ENCODE data around the gene PCDHGA7. TPM values are rescaled to one million over a fixed set of nuclear protein-coding genes. Genes with fewer than 3 reads are reported as not detected.
"Not testable (repeated sequence)": the region's sequence is repeated elsewhere in the genome, so short reads cannot be mapped to it uniquely, and the experiment has no call there.

PCDHGA7 gene
- polyA plus RNA-seq, 1 donor (not counting 4 experiments of a cell fraction or from before 2014, with no cell fraction given), result 0.13 TPM

DNA sequence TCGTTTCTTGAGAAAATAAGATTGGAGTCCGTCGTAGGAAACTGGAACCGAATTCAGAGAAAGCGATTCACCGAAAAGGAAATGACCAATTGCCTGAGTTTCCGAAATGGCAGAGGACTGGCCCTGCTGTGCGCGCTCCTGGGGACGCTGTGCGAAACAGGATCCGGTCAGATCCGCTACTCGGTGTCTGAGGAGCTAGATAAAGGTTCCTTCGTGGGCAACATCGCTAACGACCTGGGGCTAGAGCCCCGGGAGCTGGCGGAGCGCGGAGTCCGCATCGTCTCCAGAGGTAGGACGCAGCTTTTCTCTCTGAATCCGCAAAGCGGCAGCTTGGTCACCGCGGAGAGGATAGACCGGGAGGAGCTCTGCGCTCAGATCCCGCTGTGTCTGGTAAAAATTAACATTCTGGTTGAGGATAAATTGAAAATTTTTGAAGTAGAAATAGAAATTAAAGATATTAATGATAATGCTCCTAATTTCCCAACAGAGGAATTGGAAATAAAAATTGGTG is 38.5 kb upstream of the PCDHGA7 start:
- H3K9me1 ChIP-seq (ENCODE audit: control insufficient read depth, extremely low read depth, insufficient read depth, low read length), result no peaks in the 10 kb centered on the region
- H3K4me2 ChIP-seq (ENCODE audit: control insufficient read depth, extremely low read depth, insufficient read depth, low read depth, low read length), result peak overlapping the region; percentile 14

GRCh38 chr5:141345327-141345726 is 37.2 kb upstream of the PCDHGA7 start:
- Histone ChIP-seq H3K4me2 (ENCODE audit: control insufficient read depth, extremely low read depth, insufficient read depth, low read depth, low read length) (no peak overlapping the region), H3K4me3 (ENCODE audit: control insufficient read depth in 2 of 3, extremely low read depth in 1 of 3, insufficient read depth in 2 of 3, low read depth in 1 of 3, low read length in 3 of 3) (no peak overlapping the region), H3K36me3 (ENCODE audit: control insufficient read depth in 2 of 2, extremely low read depth in 1 of 2, insufficient read depth in 2 of 2, low read length in 2 of 2) (no peaks in the 10 kb centered on the region), H3K9ac (ENCODE audit: control insufficient read depth, extremely low read depth, insufficient read depth, low read length) (no peak overlapping the region), H2AFZ (ENCODE audit: control insufficient read depth, low read length) (no peak overlapping the region), H3K4me1 (ENCODE audit: control insufficient read depth, extremely low read depth, insufficient read depth, low read length) (no peaks in the 10 kb centered on the region), H3K27ac (ENCODE audit: control insufficient read depth, insufficient read depth, low read length) (no peak overlapping the region), H4K20me1 (ENCODE audit: control insufficient read depth, extremely low read depth, insufficient read depth, low read length) (no peaks in the 10 kb centered on the region), H3K79me2 (ENCODE audit: control insufficient read depth, insufficient read depth, low read length) (no peaks in the 10 kb centered on the region), H3K9me3 (ENCODE audit: control insufficient read depth, low read depth, low read length) (peaks cover 10% of the 10 kb centered on the region), H3K9me1 (ENCODE audit: control insufficient read depth, extremely low read depth, insufficient read depth, low read length) (no peaks in the 10 kb centered on the region), H3K27me3 (ENCODE audit: control insufficient read depth, extremely low read depth, insufficient read depth, low read length) (no peaks in the 10 kb centered on the region)
- TF ChIP-seq, protein P1, sequence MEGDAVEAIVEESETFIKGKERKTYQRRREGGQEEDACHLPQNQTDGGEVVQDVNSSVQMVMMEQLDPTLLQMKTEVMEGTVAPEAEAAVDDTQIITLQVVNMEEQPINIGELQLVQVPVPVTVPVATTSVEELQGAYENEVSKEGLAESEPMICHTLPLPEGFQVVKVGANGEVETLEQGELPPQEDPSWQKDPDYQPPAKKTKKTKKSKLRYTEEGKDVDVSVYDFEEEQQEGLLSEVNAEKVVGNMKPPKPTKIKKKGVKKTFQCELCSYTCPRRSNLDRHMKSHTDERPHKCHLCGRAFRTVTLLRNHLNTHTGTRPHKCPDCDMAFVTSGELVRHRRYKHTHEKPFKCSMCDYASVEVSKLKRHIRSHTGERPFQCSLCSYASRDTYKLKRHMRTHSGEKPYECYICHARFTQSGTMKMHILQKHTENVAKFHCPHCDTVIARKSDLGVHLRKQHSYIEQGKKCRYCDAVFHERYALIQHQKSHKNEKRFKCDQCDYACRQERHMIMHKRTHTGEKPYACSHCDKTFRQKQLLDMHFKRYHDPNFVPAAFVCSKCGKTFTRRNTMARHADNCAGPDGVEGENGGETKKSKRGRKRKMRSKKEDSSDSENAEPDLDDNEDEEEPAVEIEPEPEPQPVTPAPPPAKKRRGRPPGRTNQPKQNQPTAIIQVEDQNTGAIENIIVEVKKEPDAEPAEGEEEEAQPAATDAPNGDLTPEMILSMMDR (optimal IDR thresholded peaks at IDR 0.05 in 1 of 3, IDR thresholded peaks at IDR 0.05 in 1 of 3, conservative IDR thresholded peaks at IDR 0.05 in 1 of 3; ENCODE audit: extremely low read depth in 1 of 3, insufficient read depth in 2 of 3, low read length in 3 of 3), result no peak
- TF ChIP-seq EZH2 (IDR thresholded peaks at IDR 0.05; ENCODE audit: low read length), result no peak
- dilution Hi-C loops (cut with MboI; ENCODE audit: extremely low pct_ligation_motif_present, low sequenced_read_pairs), result no loop called here
- FAIRE-seq (no peak), DNase-seq (ENCODE audit: low read depth, low spot score) (no peak)

More for the DNA sequence above, 38.5 kb upstream of the PCDHGA7 start:
- no peak for TF ChIP-seq EZH2 (IDR thresholded peaks at IDR 0.05; ENCODE audit: low read length)
- TF ChIP-seq, protein P1 (optimal IDR thresholded peaks at IDR 0.05 in 1 of 3, IDR thresholded peaks at IDR 0.05 in 1 of 3, conservative IDR thresholded peaks at IDR 0.05 in 1 of 3; ENCODE audit: extremely low read depth in 1 of 3, insufficient read depth in 2 of 3, low read length in 3 of 3), result no peak
- Histone ChIP-seq H3K27ac (ENCODE audit: control insufficient read depth, insufficient read depth, low read length) (no peak overlapping the region), H3K27me3 (ENCODE audit: control insufficient read depth, extremely low read depth, insufficient read depth, low read length) (peaks cover 6% of the 10 kb centered on the region), H3K79me2 (ENCODE audit: control insufficient read depth, insufficient read depth, low read length) (no peaks in the 10 kb centered on the region), H3K36me3 (ENCODE audit: control insufficient read depth in 2 of 2, extremely low read depth in 1 of 2, insufficient read depth in 2 of 2, low read length in 2 of 2) (no peaks in the 10 kb centered on the region), H3K9ac (ENCODE audit: control insufficient read depth, extremely low read depth, insufficient read depth, low read length) (no peak overlapping the region), H3K9me3 (ENCODE audit: control insufficient read depth, low read depth, low read length) (peaks cover 14% of the 10 kb centered on the region), H3K4me3 (ENCODE audit: control insufficient read depth in 2 of 3, extremely low read depth in 1 of 3, insufficient read depth in 2 of 3, low read depth in 1 of 3, low read length in 3 of 3) (peak overlapping the region in 1 of 3 experiments; percentile 13), H2AFZ (ENCODE audit: control insufficient read depth, low read length) (peak overlapping the region; percentile 26), H4K20me1 (ENCODE audit: control insufficient read depth, extremely low read depth, insufficient read depth, low read length) (no peaks in the 10 kb centered on the region), H3K4me1 (ENCODE audit: control insufficient read depth, extremely low read depth, insufficient read depth, low read length) (no peaks in the 10 kb centered on the region)
- dilution Hi-C loops (cut with MboI; ENCODE audit: extremely low pct_ligation_motif_present, low sequenced_read_pairs), result no loop called here
- FAIRE-seq (no peak), DNase-seq (ENCODE audit: low read depth, low spot score) (no peak)

DNA sequence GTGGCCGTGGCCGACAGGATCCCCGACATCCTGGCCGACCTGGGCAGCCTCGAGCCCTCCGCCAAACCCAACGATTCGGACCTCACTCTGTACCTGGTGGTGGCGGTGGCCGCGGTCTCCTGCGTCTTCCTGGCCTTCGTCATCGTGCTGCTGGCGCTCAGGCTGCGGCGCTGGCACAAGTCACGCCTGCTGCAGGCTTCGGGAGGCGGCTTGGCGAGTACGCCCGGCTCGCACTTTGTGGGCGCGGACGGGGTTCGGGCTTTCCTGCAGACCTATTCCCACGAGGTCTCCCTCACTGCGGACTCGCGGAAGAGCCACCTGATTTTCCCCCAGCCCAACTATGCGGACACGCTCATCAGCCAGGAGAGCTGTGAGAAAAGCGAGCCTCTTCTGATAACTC is 36.5 kb upstream of the PCDHGA7 start:
- H3K4me2 ChIP-seq (ENCODE audit: control insufficient read depth, extremely low read depth, insufficient read depth, low read depth, low read length); dilution Hi-C loops (cut with MboI; ENCODE audit: extremely low pct_ligation_motif_present, low sequenced_read_pairs); H4K20me1 ChIP-seq (ENCODE audit: control insufficient read depth, extremely low read depth, insufficient read depth, low read length); H2AFZ ChIP-seq (ENCODE audit: control insufficient read depth, low read length); H3K4me3 ChIP-seq (ENCODE audit: control insufficient read depth in 2 of 3, extremely low read depth in 1 of 3, insufficient read depth in 2 of 3, low read depth in 1 of 3, low read length in 3 of 3); DNase-seq (ENCODE audit: low read depth, low spot score); H3K9ac ChIP-seq (ENCODE audit: control insufficient read depth, extremely low read depth, insufficient read depth, low read length); H3K9me3 ChIP-seq (ENCODE audit: control insufficient read depth, low read depth, low read length); H3K27me3 ChIP-seq (ENCODE audit: control insufficient read depth, extremely low read depth, insufficient read depth, low read length); H3K36me3 ChIP-seq (ENCODE audit: control insufficient read depth in 2 of 2, extremely low read depth in 1 of 2, insufficient read depth in 2 of 2, low read length in 2 of 2); H3K79me2 ChIP-seq (ENCODE audit: control insufficient read depth, insufficient read depth, low read length); H3K27ac ChIP-seq (ENCODE audit: control insufficient read depth, insufficient read depth, low read length); FAIRE-seq; H3K4me1 ChIP-seq (ENCODE audit: control insufficient read depth, extremely low read depth, insufficient read depth, low read length); H3K9me1 ChIP-seq (ENCODE audit: control insufficient read depth, extremely low read depth, insufficient read depth, low read length): not testable (repeated sequence)

All from keratinocyte (primary cell).